ENCODE data around the gene TMEM161A. TPM values are rescaled to one million over a fixed set of nuclear protein-coding genes. Genes with fewer than 3 reads are reported as not detected.

TMEM161A gene
- total RNA-seq, 6 experiments from 2014 or later, result 20.5 to 27.9 (median 25.4) TPM

GRCh38 chr19:19160461-19161035 lies 22.3 kb upstream of the TMEM161A start:
- Mint-ChIP-seq H3K27me3 (ENCODE audit: insufficient read depth) (no peaks in the 10 kb centered on the region; the same call in 1 of the 2 replicates), H3K36me3 (ENCODE audit: low read depth) (peaks cover 5% of the 10 kb centered on the region; the same call in 1 of the 2 replicates), H3K27ac (no peak overlapping the region), H3K9me3 (peaks cover 3% of the 10 kb centered on the region; the same call in 1 of the 2 replicates), H3K4me1 (ENCODE audit: low read depth) (no peaks in the 10 kb centered on the region), H3K4me3 (no peak overlapping the region)
- no peak for DNase-seq
- TF ChIP-seq CTCF (IDR thresholded peaks at IDR 0.05), result no peak

GRCh38 chr19:19159534-19159933 lies 21.3 kb upstream of the TMEM161A start:
- H3K4me1 Mint-ChIP-seq (ENCODE audit: low read depth), result no peaks in the 10 kb centered on the region
- H3K9me3 Mint-ChIP-seq, result peaks cover 3% of the 10 kb centered on the region; the same call in 1 of the 2 replicates
- no peak overlapping the region for H3K4me3 Mint-ChIP-seq
- TF ChIP-seq CTCF (IDR thresholded peaks at IDR 0.05), result no peak
- DNase-seq, result no peak
- H3K36me3 Mint-ChIP-seq (ENCODE audit: low read depth), result peaks cover 6% of the 10 kb centered on the region; the same call in 1 of the 2 replicates
- no peak overlapping the region for H3K27ac Mint-ChIP-seq
- no peaks in the 10 kb centered on the region; the same call in 1 of the 2 replicates for H3K27me3 Mint-ChIP-seq (ENCODE audit: insufficient read depth)

GRCh38 chr19:19157808-19158207 lies 19.5 kb upstream of the TMEM161A start:
- Mint-ChIP-seq H3K4me3 (no peak overlapping the region), H3K27ac (no peak overlapping the region), H3K27me3 (ENCODE audit: insufficient read depth) (peaks cover 1% of the 10 kb centered on the region), H3K4me1 (ENCODE audit: low read depth) (no peaks in the 10 kb centered on the region), H3K36me3 (ENCODE audit: low read depth) (peaks cover 6% of the 10 kb centered on the region; the same call in 1 of the 2 replicates), H3K9me3 (peaks cover 3% of the 10 kb centered on the region; the same call in 1 of the 2 replicates)
- TF ChIP-seq CTCF (IDR thresholded peaks at IDR 0.05), result no peak
- DNase-seq, result no peak

GRCh38 chr19:19155495-19156219 lies 17.4 kb upstream of the TMEM161A start:
- peaks cover 1% of the 10 kb centered on the region for H3K27me3 Mint-ChIP-seq (ENCODE audit: insufficient read depth)
- peaks cover 3% of the 10 kb centered on the region; the same call in 1 of the 2 replicates for H3K9me3 Mint-ChIP-seq
- H3K4me3 Mint-ChIP-seq, result no peak overlapping the region
- H3K27ac Mint-ChIP-seq, result no peak overlapping the region
- no peaks in the 10 kb centered on the region for H3K4me1 Mint-ChIP-seq (ENCODE audit: low read depth)
- DNase-seq, result no peak
- no peak for TF ChIP-seq CTCF (IDR thresholded peaks at IDR 0.05)
- peaks cover 6% of the 10 kb centered on the region; the same call in 1 of the 2 replicates for H3K36me3 Mint-ChIP-seq (ENCODE audit: low read depth)

GRCh38 chr19:19154768-19155494 lies 16.7 kb upstream of the TMEM161A start:
- Mint-ChIP-seq H3K27me3 (ENCODE audit: insufficient read depth) (peaks cover 1% of the 10 kb centered on the region), H3K36me3 (ENCODE audit: low read depth) (peaks cover 6% of the 10 kb centered on the region; the same call in 1 of the 2 replicates), H3K9me3 (peaks cover 3% of the 10 kb centered on the region; the same call in 1 of the 2 replicates), H3K4me1 (ENCODE audit: low read depth) (no peaks in the 10 kb centered on the region), H3K4me3 (no peak overlapping the region), H3K27ac (no peak overlapping the region)
- DNase-seq, result no peak
- TF ChIP-seq CTCF (IDR thresholded peaks at IDR 0.05), result no peak

Data from HFFc6 (cell line).